ENCODE measurements around the gene CELF3.

The CELF3 gene

GRCh38 chr1:151720554-151720953 is 4.0 kb upstream of the CELF3 start:
- DNase-seq: peak; percentile 7

DNA sequence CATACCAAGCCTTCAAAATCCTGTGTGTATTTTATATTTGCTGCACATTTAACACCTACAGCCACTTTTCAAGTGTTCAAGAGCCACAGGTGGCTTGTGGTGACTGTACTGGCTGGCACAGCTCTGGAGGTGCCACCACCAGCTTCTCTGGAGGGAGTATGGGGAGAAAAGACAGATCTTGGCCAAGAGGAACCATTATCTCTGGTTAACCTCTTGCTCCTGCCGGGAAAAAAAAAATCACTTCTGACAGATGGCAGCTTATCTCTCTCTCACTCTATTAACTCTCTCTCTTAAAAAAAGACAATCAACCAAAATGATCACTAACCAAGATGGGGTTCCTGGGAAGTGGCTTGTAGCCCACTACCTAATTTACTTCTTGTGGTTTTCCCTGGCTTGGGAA is 3.5 kb upstream of the CELF3 start:
- no peak for DNase-seq

- DNase-seq: no peak
Measured at GRCh38 chr1:151718666-151719065, 2.1 kb upstream of the CELF3 start.

GRCh38 chr1:151718011-151718431 is 1.4 kb upstream of the CELF3 start:
- no peak for DNase-seq

DNA sequence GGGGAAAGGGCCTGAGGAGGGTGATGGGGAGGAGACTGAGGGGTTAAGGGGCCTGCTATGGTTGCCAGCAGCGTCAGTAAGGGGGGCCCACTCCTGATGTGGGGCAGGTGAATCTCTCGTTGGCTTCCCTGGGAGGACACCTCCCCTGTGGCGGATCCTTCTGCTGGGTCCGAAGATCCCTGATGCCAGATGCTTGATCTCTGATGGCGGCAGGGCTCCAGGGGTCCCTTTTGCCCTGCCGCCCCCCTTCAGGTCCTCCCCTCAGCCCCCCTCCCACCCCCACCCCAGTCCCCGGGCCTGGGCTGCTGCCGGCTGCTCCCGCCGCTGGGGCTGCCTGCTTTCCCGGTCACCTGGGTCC is 219 bp downstream of the CELF3 start:
- no peak for DNase-seq

- DNase-seq: no peak
Measured at GRCh38 chr1:151715726-151716404, 738 bp downstream of the CELF3 start.

DNA sequence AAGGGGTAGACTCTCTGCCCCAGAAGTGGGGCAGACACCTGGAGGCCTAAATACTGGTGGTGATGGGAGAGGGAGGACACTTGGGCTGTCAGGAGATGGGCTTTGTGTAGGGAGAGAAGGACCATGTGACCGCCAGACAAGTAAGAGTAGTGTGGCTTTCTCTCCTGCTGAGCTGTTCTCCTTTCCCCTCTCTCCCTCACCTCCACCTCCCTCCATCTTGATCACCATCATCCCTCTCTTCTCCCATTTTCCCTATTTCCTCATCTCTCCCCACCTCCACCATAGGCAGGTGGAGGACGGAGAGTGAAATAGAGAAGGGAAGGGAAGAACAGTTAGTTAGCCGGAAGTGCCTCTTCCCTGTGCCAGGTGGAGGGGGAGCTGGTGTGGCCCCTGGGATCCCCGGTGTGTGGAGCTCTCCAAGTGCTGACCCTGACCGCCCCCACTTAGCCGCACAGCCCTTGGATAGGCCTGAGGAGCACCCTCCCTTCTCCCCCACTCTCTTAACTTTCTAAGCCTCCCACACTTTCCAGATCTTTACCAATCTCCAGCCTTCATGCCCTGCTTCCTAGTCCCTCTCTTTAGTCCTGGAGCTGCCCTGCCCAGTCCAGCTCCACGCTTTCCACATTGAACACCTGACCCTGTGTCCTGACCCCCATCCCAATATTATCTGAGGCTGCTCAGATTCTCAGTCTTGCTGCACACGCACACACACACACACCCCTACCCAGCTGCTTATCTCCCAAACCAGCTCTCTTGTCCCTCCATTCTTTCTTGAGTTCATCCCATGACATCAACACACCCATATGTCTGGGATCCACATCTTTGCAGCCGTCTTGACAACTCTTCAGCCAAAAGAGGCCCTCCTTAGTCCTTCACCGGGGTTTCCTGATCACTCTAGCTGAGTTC is 1.5 kb downstream of the CELF3 start:
- DNase-seq: no peak

- DNase-seq: no peak
Measured at GRCh38 chr1:151713874-151714273, 2.7 kb downstream of the CELF3 start.

GRCh38 chr1:151713044-151713443 is 3.6 kb downstream of the CELF3 start:
- no peak for DNase-seq

DNA sequence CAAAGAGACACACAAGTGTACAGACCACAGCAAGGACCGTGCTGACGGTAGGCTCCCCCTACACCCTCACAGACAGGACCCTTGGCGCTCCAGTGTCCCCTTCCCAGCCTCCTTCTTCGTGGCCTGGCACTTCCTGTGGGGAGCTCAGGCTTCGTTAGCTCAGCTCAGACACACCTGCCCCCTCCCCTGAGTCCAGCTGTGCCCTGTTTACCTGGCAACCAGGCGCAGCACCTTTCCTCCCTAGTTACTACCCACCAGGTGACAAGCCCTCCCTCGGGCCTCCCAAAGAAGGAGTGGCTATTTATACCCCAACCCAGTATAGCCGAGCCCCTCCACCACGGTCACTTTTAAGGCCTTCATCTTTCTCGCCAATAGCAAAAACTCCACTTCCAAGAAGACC is 4.7 kb downstream of the CELF3 start:
- no peak for DNase-seq

DNA sequence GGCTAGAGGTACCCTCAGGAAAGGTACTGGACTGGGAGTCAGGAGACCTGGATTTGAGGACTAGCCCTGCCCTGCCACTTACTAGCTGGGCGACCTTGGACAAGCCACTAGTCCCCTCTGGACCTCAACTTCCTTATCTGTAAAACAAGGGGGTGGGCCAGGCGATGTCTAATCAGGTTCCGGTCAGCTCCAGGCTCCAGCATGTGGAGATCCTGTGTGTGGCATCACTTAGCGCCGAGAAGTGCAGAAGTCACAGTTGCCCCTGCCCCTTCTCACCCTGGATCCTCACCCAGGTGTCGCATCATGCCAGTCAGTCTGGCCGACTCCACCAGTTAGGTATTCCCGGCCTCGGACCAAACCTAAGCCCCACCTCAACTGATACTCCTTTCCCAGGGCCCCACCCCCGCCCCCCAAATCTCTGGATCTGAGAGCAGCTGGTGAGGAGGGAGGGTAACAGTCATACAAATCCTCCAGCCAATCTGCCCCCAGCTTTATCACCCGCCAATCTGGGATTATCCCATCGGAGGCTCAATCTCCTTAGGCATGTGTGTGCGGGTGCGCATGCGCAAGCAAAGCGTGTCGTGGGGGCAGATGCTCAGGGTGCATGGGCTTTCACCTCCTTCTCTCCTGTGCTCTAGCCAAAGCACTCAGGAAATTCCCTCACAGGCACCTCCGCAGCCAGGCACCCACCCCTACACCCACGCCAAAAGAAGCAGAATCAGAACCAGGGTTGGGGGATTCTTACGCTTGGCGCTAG is 5.4 kb downstream of the CELF3 start:
- DNase-seq: no peak

GRCh38 chr1:151710187-151710840 is 6.3 kb downstream of the CELF3 start:
- DNase-seq: peak; percentile 17

DNA sequence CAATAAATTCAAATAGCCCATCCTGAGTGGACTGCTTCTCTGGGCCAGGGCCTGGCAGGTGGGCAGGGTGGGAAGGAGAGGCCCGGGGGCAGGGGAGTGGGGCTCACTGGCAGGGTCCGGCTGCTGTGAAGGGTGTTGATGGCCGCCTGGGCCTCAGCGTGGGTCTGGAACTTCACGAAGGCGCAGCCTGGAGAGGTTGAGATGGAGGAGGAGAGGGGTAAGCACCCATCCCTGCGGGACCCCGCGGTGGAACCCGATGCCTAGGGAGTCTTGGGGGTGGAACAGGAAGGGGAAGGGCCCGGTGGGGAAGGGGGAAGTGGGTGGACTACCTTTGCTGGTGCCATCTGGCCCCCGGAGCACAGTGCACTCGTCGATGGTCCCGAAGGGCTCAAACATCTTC is 7.7 kb downstream of the CELF3 start:
- no peak for DNase-seq

- no peak for DNase-seq
Measured at GRCh38 chr1:151707541-151708065, 9.0 kb downstream of the CELF3 start.

- DNase-seq: no peak
Measured at GRCh38 chr1:151706464-151707415, 9.9 kb downstream of the CELF3 start.

- no peak for DNase-seq
Measured at GRCh38 chr1:151705753-151706463, 10.7 kb downstream of the CELF3 start.

GRCh38 chr1:151705146-151705545 is 11.5 kb downstream of the CELF3 start:
- no peak for DNase-seq

DNA sequence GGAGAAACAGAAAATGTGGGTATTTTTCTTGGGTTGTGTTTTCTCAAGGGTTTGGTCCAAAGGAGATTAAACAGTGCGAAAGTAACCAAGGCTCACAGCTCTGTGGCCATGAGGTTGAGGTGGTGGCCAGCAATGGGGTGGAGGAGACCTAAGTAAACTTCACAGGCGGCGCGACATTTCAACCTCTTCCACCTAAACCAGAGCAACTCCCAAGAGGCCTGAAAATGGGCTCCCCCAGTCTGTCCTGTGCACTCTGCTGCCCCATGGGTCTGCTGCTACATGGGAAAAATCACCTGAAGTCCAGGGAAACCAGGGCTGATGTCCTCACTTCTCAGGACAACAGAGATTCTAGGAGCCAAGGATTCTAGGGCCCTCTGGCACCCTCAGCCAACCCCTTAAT is 12.4 kb downstream of the CELF3 start:
- DNase-seq: no peak

DNA sequence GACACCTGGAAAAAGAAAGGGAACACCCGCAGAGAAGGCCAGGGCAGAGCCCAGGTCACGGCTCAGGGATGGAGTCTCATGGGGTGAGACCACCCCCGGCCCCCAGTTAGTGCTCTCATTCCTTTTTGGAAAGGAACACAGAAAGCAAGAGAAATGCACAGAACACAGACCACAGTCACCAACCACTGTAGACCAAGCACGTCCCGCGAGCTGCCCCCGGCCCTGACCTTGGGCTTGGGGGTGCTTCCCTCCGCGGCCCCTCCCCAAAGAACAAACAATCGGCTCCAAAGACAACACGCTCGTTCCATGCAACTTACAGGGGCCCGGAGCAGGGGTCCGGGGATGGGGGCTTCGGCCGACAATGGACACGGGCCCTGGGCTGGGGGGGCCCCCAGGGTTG is 12.8 kb downstream of the CELF3 start:
- no peak for DNase-seq

DNA sequence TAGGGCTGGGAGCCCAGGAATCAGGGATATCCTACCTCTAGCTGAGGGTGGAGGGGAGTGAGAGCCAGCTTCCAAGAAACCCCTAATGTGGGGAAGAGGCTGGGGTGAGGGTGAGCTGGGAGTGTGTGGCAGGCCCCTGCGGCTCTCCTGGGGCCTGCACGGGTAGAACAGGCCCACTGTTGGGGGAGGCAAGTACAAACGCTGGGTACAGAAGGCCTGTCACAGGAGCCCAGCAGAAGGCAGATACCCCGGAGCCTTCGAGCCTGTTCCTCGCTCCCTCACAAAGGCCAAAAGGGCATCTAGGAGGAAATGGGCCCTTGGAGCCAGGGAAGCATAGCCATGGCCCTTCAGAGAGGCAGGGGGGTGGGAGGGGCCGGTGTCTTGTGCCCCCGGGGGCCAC is 13.7 kb downstream of the CELF3 start:
- no peak for DNase-seq

DNA sequence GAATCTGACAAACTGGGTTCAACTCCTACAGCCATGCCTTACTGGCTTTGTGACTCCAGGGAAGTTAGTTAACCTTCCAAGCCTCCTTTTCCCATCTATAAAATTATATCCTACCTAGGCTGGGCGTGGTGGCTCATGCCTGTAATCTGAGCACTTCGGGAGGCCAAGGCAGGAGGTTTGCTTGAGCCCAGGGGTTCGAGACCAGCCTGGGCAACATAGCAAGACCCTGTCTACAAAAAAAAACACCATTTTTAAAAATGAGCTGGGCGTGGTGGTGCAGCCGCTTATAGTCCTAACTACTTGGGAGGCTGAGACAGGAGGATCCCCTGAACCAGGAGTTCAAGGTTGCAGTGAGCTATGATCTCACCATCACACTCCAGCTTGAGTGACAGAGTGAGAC is 15.1 kb downstream of the CELF3 start:
- no peak for DNase-seq
